IMR-90 (cell line): ENCODE data around the gene MPC2. TPM values are rescaled to one million over a fixed set of nuclear protein-coding genes. Genes with fewer than 3 reads are reported as not detected.

Experiments
- ATAC-seq: fragments of 200-7000 bp; cut with Tn5 transposase; 2 replicates; pipeline ENCODE4 v1.9.1; 2020; ENCODE audit warnings: low read depth, mild to moderate bottlenecking, moderate library complexity
- BruUV-seq: library from RNA; stranded (reverse); fragments of 400-500 nt; replicated peaks from 2 replicates; lab custom pipeline; 2021; lab: Mats Ljungman, UMichigan
- CTCF ChIA-PET: fragments of 300-600 bp; formaldehyde crosslinking; extraction: SDS; loops from one replicate; lab custom pipeline; 2021; ENCODE audit warnings: antibody characterized with exemption; lab: Yijun Ruan, JAX
- POLR2A ChIA-PET: fragments of 300-600 bp; sonication (Branson Sonifier 250); formaldehyde crosslinking; loops from one replicate; lab custom pipeline; 2022; ENCODE audit warnings: antibody characterized with exemption; ENCODE audit not compliant: unreplicated experiment; lab: Charles Lee
- DNase-seq: peaks from one replicate; pipeline ENCODE4 v3.0.0; 2013
- H2AFZ ChIP-seq: replicated peaks from 2 replicates; pipeline ENCODE3; 2013; ENCODE audit warnings: low read length, mild to moderate bottlenecking; ENCODE audit not compliant: poor library complexity
- H2AK5ac ChIP-seq: 2 replicates; pipeline ENCODE4 v1.6.1; 2013; ENCODE audit warnings: low read depth, low read length, inconsistent platforms
- H2AK9ac ChIP-seq: replicated peaks from 2 replicates; pipeline ENCODE3; 2013; ENCODE audit warnings: mild to moderate bottlenecking, low read depth, low read length, moderate library complexity; ENCODE audit not compliant: poor library complexity
- H2BK120ac ChIP-seq: 2 replicates; pipeline ENCODE4 v1.6.1; 2013; ENCODE audit warnings: low read depth, low read length, inconsistent platforms
- H2BK15ac ChIP-seq: 3 replicates; pipeline ENCODE4 v1.6.1; 2013; ENCODE audit warnings: low read depth, low read length, inconsistent platforms
- H2BK20ac ChIP-seq: 2 replicates; pipeline ENCODE4 v1.6.1; 2013; ENCODE audit warnings: low read depth, mild to moderate bottlenecking, inconsistent platforms, low read length, moderate library complexity
- H2BK5ac ChIP-seq: 2 replicates; pipeline ENCODE4 v1.6.1; 2013; ENCODE audit warnings: mild to moderate bottlenecking, low read depth, low read length, inconsistent platforms; ENCODE audit not compliant: poor library complexity, severe bottlenecking
- H3K14ac ChIP-seq: replicated peaks from 2 replicates; pipeline ENCODE4 v1.6.1; 2013; ENCODE audit warnings: low read depth, low read length, inconsistent platforms
- H3K18ac ChIP-seq: 2 replicates; pipeline ENCODE4 v1.6.1; 2013; ENCODE audit warnings: low read depth, low read length, control low read depth
- H3K23ac ChIP-seq: 2 replicates; pipeline ENCODE4 v1.6.1; 2013; ENCODE audit warnings: low read depth, low read length, inconsistent platforms
- H3K27ac ChIP-seq: 2 replicates; pipeline ENCODE4 v1.5.1; 2013; ENCODE audit warnings: mild to moderate bottlenecking, control low read depth, low read length; ENCODE audit not compliant: insufficient read depth
- H3K27me3 ChIP-seq: 2 replicates; pipeline ENCODE4 v1.6.1; 2013; ENCODE audit warnings: low read length; ENCODE audit not compliant: control insufficient read depth, insufficient read depth
- H3K36me3 ChIP-seq: 2 replicates; pipeline ENCODE4 v1.6.1; 2013; ENCODE audit warnings: low read length, mixed read lengths; ENCODE audit not compliant: control insufficient read depth, insufficient read depth
- H3K4ac ChIP-seq: 2 replicates; pipeline ENCODE4 v1.6.1; 2013; ENCODE audit warnings: low read depth, low read length, inconsistent platforms
- H3K4me1 ChIP-seq: 2 replicates; pipeline ENCODE4 v1.6.1; 2013; ENCODE audit warnings: low read length, mixed read lengths; ENCODE audit not compliant: control insufficient read depth, insufficient read depth
- H3K4me2 ChIP-seq: 2 replicates; pipeline ENCODE4 v1.6.1; 2013; ENCODE audit warnings: low read depth, mild to moderate bottlenecking, control low read depth, low read length, moderate library complexity
- H3K4me3 ChIP-seq: 2 replicates; pipeline ENCODE4 v1.5.1; 2013; ENCODE audit warnings: low read depth, mild to moderate bottlenecking, control low read depth, low read length, moderate library complexity; ENCODE audit not compliant: insufficient read depth
- H3K56ac ChIP-seq: 2 replicates; pipeline ENCODE4 v1.6.1; 2013; ENCODE audit warnings: low read length, inconsistent platforms; ENCODE audit not compliant: insufficient read depth; ENCODE audit errors: extremely low read depth
- H3K79me1 ChIP-seq, 2 experiments: 2 replicates each; pipeline ENCODE4 v1.6.1; 2013; ENCODE audit warnings: low read length in 2 of 2, inconsistent platforms in 1 of 2, low read depth in 1 of 2
- H3K9ac ChIP-seq: 2 replicates; pipeline ENCODE4 v1.6.1; 2013; ENCODE audit warnings: low read depth, low read length, control low read depth
- H3K9me1 ChIP-seq: 2 replicates; pipeline ENCODE4 v1.6.1; 2013; ENCODE audit warnings: low read length, inconsistent platforms; ENCODE audit not compliant: insufficient read depth
- H3K9me3 ChIP-seq: 2 replicates; pipeline ENCODE4 v1.6.1; 2013; ENCODE audit warnings: low read length; ENCODE audit not compliant: control insufficient read depth, insufficient read depth
- H4K20me1 ChIP-seq: 2 replicates; pipeline ENCODE4 v1.6.1; 2013; ENCODE audit warnings: low read length, inconsistent platforms; ENCODE audit not compliant: insufficient read depth
- H4K5ac ChIP-seq: 2 replicates; pipeline ENCODE4 v1.6.1; 2013; ENCODE audit warnings: mild to moderate bottlenecking, low read depth, low read length, control low read depth
- H4K8ac ChIP-seq, 2 experiments: 2 replicates each; pipeline ENCODE4 v1.6.1; 2013; ENCODE audit warnings: low read depth in 2 of 2, low read length in 2 of 2, control low read depth in 1 of 2, inconsistent platforms in 1 of 2
- H4K91ac ChIP-seq: 2 replicates; pipeline ENCODE4 v1.6.1; 2013; ENCODE audit warnings: low read depth, low read length, inconsistent platforms; ENCODE audit not compliant: insufficient read depth
- CEBPB ChIP-seq: IDR thresholded peaks from 2 replicates; pipeline ENCODE4 v1.6.1; 2012; ENCODE audit warnings: low read depth, low read length, improper control_type of control experiment
- FOS ChIP-seq: fragments of 150-350 bp; IDR thresholded peaks from 2 replicates; pipeline ENCODE4 v1.6.1; 2016; ENCODE audit warnings: low read depth, low read length
- MAFK ChIP-seq: IDR thresholded peaks from 2 replicates; pipeline ENCODE4 v1.6.1; 2012; ENCODE audit warnings: low read depth, low read length, improper control_type of control experiment
- POLR2A ChIP-seq: IDR thresholded peaks from 2 replicates; pipeline ENCODE4 v1.6.1; 2012; ENCODE audit warnings: mild to moderate bottlenecking, low read depth, low read length
- SMC3 ChIP-seq: fragments of 150-350 bp; IDR thresholded peaks from 2 replicates; pipeline ENCODE4 v1.6.1; 2016; ENCODE audit warnings: low read depth, mild to moderate bottlenecking, antibody characterized with exemption, low read length, moderate library complexity
- WGBS, 2 experiments: methylation state at CpG; one replicate each; pipeline versions ENCODE4 v1.1.5 to v1.1.7; 2013; ENCODE audit warnings: missing lambda C conversion rate in 2 of 2; ENCODE audit not compliant: insufficient read length in 1 of 2; ENCODE audit errors: extremely low coverage in 2 of 2; 5-methylcytosine and 5-hydroxymethylcytosine counted together
- dilution Hi-C: fragments of 300-500 bp; cut with HindIII; formaldehyde crosslinking; loops from one replicate; pipeline ENCODE4 v1.14.3; 2018; ENCODE audit warnings: low sequenced_read_pairs; ENCODE audit not compliant: unreplicated experiment
- in situ Hi-C: fragments of 300-500 bp; cut with MboI; formaldehyde crosslinking; loops from 3 replicates; pipeline ENCODE4 v1.14.3; 2019; ENCODE audit warnings: low sequenced_read_pairs, inconsistent platforms, mixed read lengths
- intact Hi-C: fragments of 100-400 bp; cut with micrococcal nuclease; formaldehyde crosslinking; loops from 2 replicates; pipeline ENCODE4 v1.10.0; 2022
- polyA plus RNA-seq, 3 experiments: library from polyadenylated mRNA; depleted of rRNA; stranded (reverse); fragments of >200 nt; gene quantifications; 2 replicates each; pipeline ENCODE4 v1.2.3, GENCODE V29; 2012; ENCODE audit warnings: low replicate concordance in 1 of 3
- total RNA-seq: library from RNA; depleted of rRNA; stranded (reverse); fragments of >200 nt; gene quantifications from 2 replicates; pipeline ENCODE4 v1.2.3, GENCODE V29; 2012
- TF ChIP-seq, protein P1 (sequence below): conservative IDR thresholded peaks from 2 replicates; pipeline ENCODE4 v1.5.1; 2012; ENCODE audit warnings: mild to moderate bottlenecking, low read depth, low read length, improper control_type of control experiment

The MPC2 gene
- total and polyA plus RNA-seq, 2 of the 4 experiments (the other 2 are of a cell fraction): 35.0 to 42.9 TPM

DNA sequence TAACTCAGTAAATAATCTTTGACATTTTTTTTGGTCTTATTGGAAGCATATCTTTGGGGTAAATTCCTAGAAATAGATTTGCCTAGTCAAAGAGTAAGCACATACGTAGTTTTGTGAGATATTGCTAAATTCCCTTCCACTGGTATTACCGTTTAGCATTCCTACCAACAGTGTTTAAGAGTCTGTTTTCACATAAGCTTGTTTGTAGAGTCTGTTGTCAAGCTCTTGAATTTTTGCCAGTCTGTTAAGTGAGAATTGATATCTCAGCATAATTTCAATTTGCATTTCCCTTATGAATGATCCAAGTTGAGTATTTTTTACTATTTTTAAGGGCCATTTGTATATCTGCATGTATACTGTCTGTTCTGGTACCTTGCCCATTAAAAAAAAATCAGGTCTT is 37.0 kb upstream of the MPC2 start:
- Histone ChIP-seq H3K4me1 (no peaks in the 10 kb centered on the region), H3K9me3 (no peaks in the 10 kb centered on the region), H4K91ac (no peak overlapping the region), H4K5ac (no peak overlapping the region), H2BK5ac (no peak overlapping the region), H2BK20ac (no peak overlapping the region), H2AK9ac (no peak overlapping the region), H4K8ac (no peak overlapping the region), H4K20me1 (peaks cover 6% of the 10 kb centered on the region; the same call in 1 of the 2 replicates), H2BK120ac (no peak overlapping the region), H3K14ac (no peak overlapping the region), H3K27ac (no peak overlapping the region), H2AK5ac (no peak overlapping the region), H3K9ac (no peak overlapping the region), H3K4ac (no peak overlapping the region), H3K4me2 (no peak overlapping the region), H3K56ac (no peak overlapping the region), H3K4me3 (no peak overlapping the region), H3K36me3 (peaks cover 12% of the 10 kb centered on the region; the same call in 1 of the 2 replicates), H2BK15ac (no peak overlapping the region), H3K23ac (no peak overlapping the region), H3K9me1 (no peaks in the 10 kb centered on the region), H3K79me1 (peaks cover 17 to 30% of the 10 kb centered on the region in 2 experiments; a peak in 3 of 4 replicates), H3K18ac (no peak overlapping the region), H3K27me3 (no peaks in the 10 kb centered on the region), H2AFZ (no peak overlapping the region)
- in situ Hi-C loops (no loop called here), intact Hi-C loops (no loop called here), dilution Hi-C loops (no loop called here)
- TF ChIP-seq FOS (no peak), POLR2A (no peak), MAFK (0 out of 2 replicates have a peak, but pooled peaks have one; percentile 13), CEBPB (no peak), SMC3 (no peak)
- TF ChIP-seq, protein P1, sequence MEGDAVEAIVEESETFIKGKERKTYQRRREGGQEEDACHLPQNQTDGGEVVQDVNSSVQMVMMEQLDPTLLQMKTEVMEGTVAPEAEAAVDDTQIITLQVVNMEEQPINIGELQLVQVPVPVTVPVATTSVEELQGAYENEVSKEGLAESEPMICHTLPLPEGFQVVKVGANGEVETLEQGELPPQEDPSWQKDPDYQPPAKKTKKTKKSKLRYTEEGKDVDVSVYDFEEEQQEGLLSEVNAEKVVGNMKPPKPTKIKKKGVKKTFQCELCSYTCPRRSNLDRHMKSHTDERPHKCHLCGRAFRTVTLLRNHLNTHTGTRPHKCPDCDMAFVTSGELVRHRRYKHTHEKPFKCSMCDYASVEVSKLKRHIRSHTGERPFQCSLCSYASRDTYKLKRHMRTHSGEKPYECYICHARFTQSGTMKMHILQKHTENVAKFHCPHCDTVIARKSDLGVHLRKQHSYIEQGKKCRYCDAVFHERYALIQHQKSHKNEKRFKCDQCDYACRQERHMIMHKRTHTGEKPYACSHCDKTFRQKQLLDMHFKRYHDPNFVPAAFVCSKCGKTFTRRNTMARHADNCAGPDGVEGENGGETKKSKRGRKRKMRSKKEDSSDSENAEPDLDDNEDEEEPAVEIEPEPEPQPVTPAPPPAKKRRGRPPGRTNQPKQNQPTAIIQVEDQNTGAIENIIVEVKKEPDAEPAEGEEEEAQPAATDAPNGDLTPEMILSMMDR: no peak
- ChIA-PET POLR2A (no interaction called here), CTCF (no interaction called here)
- DNase-seq (no peak), ATAC-seq (no peak)
- WGBS, 2 experiments: no CpG with 5 or more reads among the region's 2 CpGs
- BruUV-seq: no TSS peak
